ENCODE measurements around the gene CACNA1C.

Gene CACNA1C

GRCh38 chr12:2535583-2536204 lies 482.9 kb downstream of the CACNA1C start:
- H3K36me3 ChIP-seq (ENCODE audit: insufficient read depth, low read length): no peaks in the 10 kb centered on the region
- H2AFZ ChIP-seq (ENCODE audit: low read length, unreplicated experiment): no peak overlapping the region
- no peak overlapping the region for H3K27ac ChIP-seq (ENCODE audit: low read depth, low read length)

GRCh38 chr12:2536724-2537123 lies 483.9 kb downstream of the CACNA1C start:
- H3K27me3 ChIP-seq (ENCODE audit: insufficient read depth, low read length): no peaks in the 10 kb centered on the region
- H3K79me2 ChIP-seq (ENCODE audit: control insufficient read depth, insufficient read depth, low read length, unreplicated experiment): no peaks in the 10 kb centered on the region
- H3K36me3 ChIP-seq (ENCODE audit: insufficient read depth, low read length): no peaks in the 10 kb centered on the region
- H3K4me3 ChIP-seq (ENCODE audit: low read depth, low read length): no peak overlapping the region
- H2AFZ ChIP-seq (ENCODE audit: low read length, unreplicated experiment): no peak overlapping the region
- H3K4me1 ChIP-seq (ENCODE audit: control insufficient read depth, insufficient read depth, low read length, unreplicated experiment): no peaks in the 10 kb centered on the region
- no peak overlapping the region for H3K27ac ChIP-seq (ENCODE audit: low read depth, low read length)

More at GRCh38 chr12:2535583-2536204, 482.9 kb downstream of the CACNA1C start:
- Histone ChIP-seq H3K4me1 (ENCODE audit: control insufficient read depth, insufficient read depth, low read length, unreplicated experiment) (no peaks in the 10 kb centered on the region), H3K27me3 (ENCODE audit: insufficient read depth, low read length) (no peaks in the 10 kb centered on the region), H3K4me3 (ENCODE audit: low read depth, low read length) (no peak overlapping the region), H3K79me2 (ENCODE audit: control insufficient read depth, insufficient read depth, low read length, unreplicated experiment) (no peaks in the 10 kb centered on the region)

GRCh38 chr12:2537868-2538541 lies 485.2 kb downstream of the CACNA1C start:
- Histone ChIP-seq H3K27ac (ENCODE audit: low read depth, low read length) (no peak overlapping the region), H3K27me3 (ENCODE audit: insufficient read depth, low read length) (no peaks in the 10 kb centered on the region; the same call in 1 of the 2 replicates), H2AFZ (ENCODE audit: low read length, unreplicated experiment) (no peak overlapping the region), H3K4me1 (ENCODE audit: control insufficient read depth, insufficient read depth, low read length, unreplicated experiment) (no peaks in the 10 kb centered on the region), H3K4me3 (ENCODE audit: low read depth, low read length) (no peak overlapping the region), H3K79me2 (ENCODE audit: control insufficient read depth, insufficient read depth, low read length, unreplicated experiment) (no peaks in the 10 kb centered on the region), H3K36me3 (ENCODE audit: insufficient read depth, low read length) (no peaks in the 10 kb centered on the region)

- no peaks in the 10 kb centered on the region for H3K36me3 ChIP-seq (ENCODE audit: insufficient read depth, low read length)
- H3K4me3 ChIP-seq (ENCODE audit: low read depth, low read length): no peak overlapping the region
- no peaks in the 10 kb centered on the region for H3K79me2 ChIP-seq (ENCODE audit: control insufficient read depth, insufficient read depth, low read length, unreplicated experiment)
- no peak overlapping the region for H3K27ac ChIP-seq (ENCODE audit: low read depth, low read length)
- peaks cover 4% of the 10 kb centered on the region; the same call in 1 of the 2 replicates for H3K27me3 ChIP-seq (ENCODE audit: insufficient read depth, low read length)
- H3K4me1 ChIP-seq (ENCODE audit: control insufficient read depth, insufficient read depth, low read length, unreplicated experiment): no peaks in the 10 kb centered on the region
- H2AFZ ChIP-seq (ENCODE audit: low read length, unreplicated experiment): no peak overlapping the region
Measured at GRCh38 chr12:2539938-2540337, 487.2 kb downstream of the CACNA1C start.

GRCh38 chr12:2540535-2540941 lies 487.8 kb downstream of the CACNA1C start:
- H3K4me3 ChIP-seq (ENCODE audit: low read depth, low read length): no peak overlapping the region
- no peaks in the 10 kb centered on the region for H3K36me3 ChIP-seq (ENCODE audit: insufficient read depth, low read length)
- H3K27ac ChIP-seq (ENCODE audit: low read depth, low read length): no peak overlapping the region
- H3K4me1 ChIP-seq (ENCODE audit: control insufficient read depth, insufficient read depth, low read length, unreplicated experiment): no peaks in the 10 kb centered on the region
- H3K27me3 ChIP-seq (ENCODE audit: insufficient read depth, low read length): peaks cover 4% of the 10 kb centered on the region; the same call in 1 of the 2 replicates
- H3K79me2 ChIP-seq (ENCODE audit: control insufficient read depth, insufficient read depth, low read length, unreplicated experiment): no peaks in the 10 kb centered on the region
- no peak overlapping the region for H2AFZ ChIP-seq (ENCODE audit: low read length, unreplicated experiment)

GRCh38 chr12:2541631-2542204 lies 488.9 kb downstream of the CACNA1C start:
- Histone ChIP-seq H3K27ac (ENCODE audit: low read depth, low read length) (no peak overlapping the region), H3K4me1 (ENCODE audit: control insufficient read depth, insufficient read depth, low read length, unreplicated experiment) (no peaks in the 10 kb centered on the region), H3K4me3 (ENCODE audit: low read depth, low read length) (no peak overlapping the region), H3K79me2 (ENCODE audit: control insufficient read depth, insufficient read depth, low read length, unreplicated experiment) (no peaks in the 10 kb centered on the region), H3K36me3 (ENCODE audit: insufficient read depth, low read length) (no peaks in the 10 kb centered on the region), H2AFZ (ENCODE audit: low read length, unreplicated experiment) (no peak overlapping the region), H3K27me3 (ENCODE audit: insufficient read depth, low read length) (peaks cover 4% of the 10 kb centered on the region; the same call in 1 of the 2 replicates)

GRCh38 chr12:2543801-2544200 lies 491.0 kb downstream of the CACNA1C start:
- no peak overlapping the region for H3K27ac ChIP-seq (ENCODE audit: low read depth, low read length)
- H3K4me3 ChIP-seq (ENCODE audit: low read depth, low read length): no peak overlapping the region
- H3K4me1 ChIP-seq (ENCODE audit: control insufficient read depth, insufficient read depth, low read length, unreplicated experiment): no peaks in the 10 kb centered on the region

GRCh38 chr12:2544230-2544629 lies 491.4 kb downstream of the CACNA1C start:
- no peak overlapping the region for H2AFZ ChIP-seq (ENCODE audit: low read length, unreplicated experiment)
- H3K36me3 ChIP-seq (ENCODE audit: insufficient read depth, low read length): no peaks in the 10 kb centered on the region
- no peak overlapping the region for H3K27ac ChIP-seq (ENCODE audit: low read depth, low read length)
- H3K27me3 ChIP-seq (ENCODE audit: insufficient read depth, low read length): peaks cover 4% of the 10 kb centered on the region; the same call in 1 of the 2 replicates
- H3K4me3 ChIP-seq (ENCODE audit: low read depth, low read length): no peak overlapping the region
- no peaks in the 10 kb centered on the region for H3K79me2 ChIP-seq (ENCODE audit: control insufficient read depth, insufficient read depth, low read length, unreplicated experiment)
- no peaks in the 10 kb centered on the region for H3K4me1 ChIP-seq (ENCODE audit: control insufficient read depth, insufficient read depth, low read length, unreplicated experiment)

More at GRCh38 chr12:2543801-2544200, 491.0 kb downstream of the CACNA1C start:
- H3K27me3 ChIP-seq (ENCODE audit: insufficient read depth, low read length): peaks cover 4% of the 10 kb centered on the region; the same call in 1 of the 2 replicates
- no peaks in the 10 kb centered on the region for H3K36me3 ChIP-seq (ENCODE audit: insufficient read depth, low read length)
- H2AFZ ChIP-seq (ENCODE audit: low read length, unreplicated experiment): no peak overlapping the region
- no peaks in the 10 kb centered on the region for H3K79me2 ChIP-seq (ENCODE audit: control insufficient read depth, insufficient read depth, low read length, unreplicated experiment)

- no peaks in the 10 kb centered on the region for H3K79me2 ChIP-seq (ENCODE audit: control insufficient read depth, insufficient read depth, low read length, unreplicated experiment)
- H2AFZ ChIP-seq (ENCODE audit: low read length, unreplicated experiment): no peak overlapping the region
- peaks cover 4% of the 10 kb centered on the region; the same call in 1 of the 2 replicates for H3K27me3 ChIP-seq (ENCODE audit: insufficient read depth, low read length)
Measured at GRCh38 chr12:2547273-2548044, 494.7 kb downstream of the CACNA1C start.

GRCh38 chr12:2548081-2548480 lies 495.3 kb downstream of the CACNA1C start:
- Histone ChIP-seq H3K27ac (ENCODE audit: low read depth, low read length) (no peak overlapping the region), H3K36me3 (ENCODE audit: insufficient read depth, low read length) (no peaks in the 10 kb centered on the region), H2AFZ (ENCODE audit: low read length, unreplicated experiment) (no peak overlapping the region), H3K4me3 (ENCODE audit: low read depth, low read length) (no peak overlapping the region), H3K4me1 (ENCODE audit: control insufficient read depth, insufficient read depth, low read length, unreplicated experiment) (no peaks in the 10 kb centered on the region), H3K27me3 (ENCODE audit: insufficient read depth, low read length) (peaks cover 4% of the 10 kb centered on the region; the same call in 1 of the 2 replicates), H3K79me2 (ENCODE audit: control insufficient read depth, insufficient read depth, low read length, unreplicated experiment) (no peaks in the 10 kb centered on the region)

More at GRCh38 chr12:2547273-2548044, 494.7 kb downstream of the CACNA1C start:
- Histone ChIP-seq H3K27ac (ENCODE audit: low read depth, low read length) (no peak overlapping the region), H3K4me3 (ENCODE audit: low read depth, low read length) (no peak overlapping the region), H3K36me3 (ENCODE audit: insufficient read depth, low read length) (no peaks in the 10 kb centered on the region), H3K4me1 (ENCODE audit: control insufficient read depth, insufficient read depth, low read length, unreplicated experiment) (no peaks in the 10 kb centered on the region)
